Omental fat pad (tissue), 4 donors: ENCODE data around the gene JAKMIP3. TPM values are rescaled to one million over a fixed set of nuclear protein-coding genes. Genes with fewer than 3 reads are reported as not detected.

Source experiments
- ATAC-seq: fragments of 150-250 bp; one replicate; pipeline ENCODE4 v1.9.1; 2016; ENCODE audit warnings: mild to moderate bottlenecking, moderate library complexity; ENCODE audit not compliant: low FRiP score
- DNase-seq: peaks from one replicate; pipeline ENCODE4 v3.0.0-alpha.2; 2019; ENCODE audit warnings: low spot score
- total RNA-seq, 4 donors: library from RNA; depleted of rRNA; stranded (reverse); fragments of >200 nt; gene quantifications; one replicate each; pipeline ENCODE4 v1.1.0, GENCODE V29; 2016
- TF ChIP-seq, protein P1 (sequence below), 3 donors: fragments of 450-650 bp; IDR thresholded peaks; one replicate each; pipeline ENCODE4 v1.5.1; 2016 to 2017; ENCODE audit warnings: antibody characterized with exemption in 3 of 3, mild to moderate bottlenecking in 3 of 3, moderate library complexity in 2 of 3

The JAKMIP3 gene
- total RNA-seq, 4 donors from 2014 or later, result 0.13 to 0.79 (median 0.37) TPM

DNA sequence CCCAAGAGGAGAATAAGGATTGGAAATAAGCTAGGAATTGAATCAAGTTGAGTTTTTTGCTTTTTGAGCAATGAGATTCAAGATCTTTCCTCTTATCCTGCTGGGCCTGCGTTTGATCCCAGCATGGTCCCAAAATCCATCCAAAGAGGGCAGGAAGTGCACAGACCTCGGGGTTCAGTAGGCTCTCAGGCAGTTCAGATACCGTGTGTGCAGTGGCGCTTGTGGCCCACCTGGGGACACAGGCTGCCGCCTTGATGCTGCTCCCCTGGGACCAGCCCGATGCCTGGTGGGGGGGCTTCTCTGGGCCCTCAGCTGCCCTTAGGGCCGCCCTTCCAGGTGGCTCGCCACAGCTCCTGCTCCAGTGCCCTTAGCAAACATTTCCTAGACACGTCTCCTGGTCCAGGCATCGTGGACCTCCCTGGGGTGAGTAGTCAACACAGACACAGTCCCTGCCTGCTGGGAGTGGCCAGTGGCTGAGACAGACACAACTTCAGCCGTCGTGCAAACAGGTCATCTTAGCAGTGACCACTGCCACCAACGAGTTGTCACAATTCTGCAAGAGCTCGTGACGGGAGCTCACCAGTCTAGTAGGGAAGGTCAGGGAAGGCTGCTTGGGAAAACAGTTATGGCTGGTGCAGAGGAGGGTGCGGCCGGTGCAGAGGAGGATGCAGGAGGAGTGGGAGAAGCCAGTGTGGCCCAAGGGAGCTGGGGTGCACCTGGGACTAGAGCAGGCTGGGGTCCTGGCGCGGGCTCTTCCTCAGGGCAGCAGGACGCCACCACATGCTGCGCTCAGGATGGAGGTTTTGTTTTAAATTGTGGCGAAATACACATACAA is 21.7 kb upstream of the JAKMIP3 start:
- no peak for ATAC-seq
- DNase-seq, result no peak
- TF ChIP-seq, protein P1, sequence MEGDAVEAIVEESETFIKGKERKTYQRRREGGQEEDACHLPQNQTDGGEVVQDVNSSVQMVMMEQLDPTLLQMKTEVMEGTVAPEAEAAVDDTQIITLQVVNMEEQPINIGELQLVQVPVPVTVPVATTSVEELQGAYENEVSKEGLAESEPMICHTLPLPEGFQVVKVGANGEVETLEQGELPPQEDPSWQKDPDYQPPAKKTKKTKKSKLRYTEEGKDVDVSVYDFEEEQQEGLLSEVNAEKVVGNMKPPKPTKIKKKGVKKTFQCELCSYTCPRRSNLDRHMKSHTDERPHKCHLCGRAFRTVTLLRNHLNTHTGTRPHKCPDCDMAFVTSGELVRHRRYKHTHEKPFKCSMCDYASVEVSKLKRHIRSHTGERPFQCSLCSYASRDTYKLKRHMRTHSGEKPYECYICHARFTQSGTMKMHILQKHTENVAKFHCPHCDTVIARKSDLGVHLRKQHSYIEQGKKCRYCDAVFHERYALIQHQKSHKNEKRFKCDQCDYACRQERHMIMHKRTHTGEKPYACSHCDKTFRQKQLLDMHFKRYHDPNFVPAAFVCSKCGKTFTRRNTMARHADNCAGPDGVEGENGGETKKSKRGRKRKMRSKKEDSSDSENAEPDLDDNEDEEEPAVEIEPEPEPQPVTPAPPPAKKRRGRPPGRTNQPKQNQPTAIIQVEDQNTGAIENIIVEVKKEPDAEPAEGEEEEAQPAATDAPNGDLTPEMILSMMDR (IDR thresholded peaks at IDR 0.05), result no peak

DNA sequence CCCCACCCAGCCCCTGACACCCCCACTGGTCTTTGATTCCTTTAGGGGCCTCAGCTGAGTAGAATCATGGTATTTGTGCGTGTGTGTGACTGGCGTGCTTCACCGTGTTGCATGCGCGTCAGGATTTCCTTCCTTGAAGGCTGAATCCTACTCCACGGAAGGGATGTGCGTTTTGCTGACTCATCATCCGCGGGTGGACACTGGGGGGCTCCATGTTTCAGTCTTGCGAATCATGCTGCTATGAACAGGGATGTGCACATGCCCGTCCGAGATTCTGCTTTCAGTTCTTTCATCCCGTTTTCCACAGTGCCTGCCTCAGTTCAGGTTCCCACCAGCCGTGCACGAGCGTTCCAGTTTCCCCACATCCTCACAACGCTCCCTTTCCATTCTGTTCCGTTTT is 20.9 kb upstream of the JAKMIP3 start:
- DNase-seq (no peak), ATAC-seq (no peak)
- TF ChIP-seq, protein P1 (IDR thresholded peaks at IDR 0.05), result no peak

DNA sequence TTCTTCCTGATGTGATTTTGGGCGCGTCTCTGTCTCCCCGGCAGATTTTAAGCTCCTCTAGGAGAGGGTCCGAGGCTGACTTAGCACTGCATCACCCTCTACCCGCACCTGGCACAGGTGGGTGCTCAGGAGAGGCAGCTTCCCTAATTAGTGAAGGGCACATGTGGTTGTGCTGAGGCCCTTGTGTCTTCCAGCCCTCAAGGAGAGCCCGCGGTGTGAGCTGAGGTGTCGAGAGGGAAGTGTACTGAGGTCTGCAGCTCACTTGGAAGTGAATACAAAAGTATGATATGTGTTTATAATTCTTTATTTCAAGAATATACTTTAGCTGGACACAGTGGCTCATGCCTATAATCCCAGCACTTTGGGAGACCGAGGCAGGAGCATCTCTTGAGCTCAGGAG is 20.4 kb upstream of the JAKMIP3 start:
- DNase-seq, result no peak

DNA sequence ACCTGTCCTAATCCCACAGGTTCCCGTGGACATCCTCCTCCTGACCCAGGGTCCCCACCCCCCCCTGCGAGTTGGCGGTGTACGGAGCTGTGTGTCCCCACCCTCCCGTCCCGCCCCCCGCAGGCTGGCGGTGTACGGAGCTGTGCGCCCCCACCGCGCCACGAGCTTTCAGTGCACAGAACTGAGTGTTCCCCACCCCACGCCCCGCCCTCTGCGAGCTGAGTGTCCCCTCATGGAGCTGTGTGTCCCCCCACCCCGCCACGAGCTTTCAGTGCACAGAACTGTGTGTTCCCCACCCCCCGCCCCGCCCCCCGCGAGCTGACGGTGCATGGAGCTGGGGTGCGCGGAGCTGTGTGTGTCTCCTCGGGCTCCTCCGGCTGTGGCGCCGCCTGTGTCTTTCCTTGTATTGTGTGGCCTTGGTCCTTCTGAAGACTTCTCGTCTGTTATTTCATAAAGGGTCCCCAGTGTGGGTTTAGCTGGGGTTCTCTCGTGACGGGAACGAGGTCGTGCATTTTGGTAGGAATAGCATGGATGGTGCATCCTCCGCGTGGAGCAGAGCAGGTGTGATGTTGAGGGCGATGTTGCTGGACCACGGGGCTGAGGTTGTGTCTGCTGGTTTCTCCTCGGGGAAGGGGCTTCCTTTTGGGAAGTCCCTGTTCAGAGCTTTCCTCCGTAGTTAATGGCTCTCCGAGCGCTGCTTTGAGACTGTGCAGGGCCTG is 18.0 kb upstream of the JAKMIP3 start:
- DNase-seq, result no peak
- ATAC-seq, result no peak
- TF ChIP-seq, protein P1 (IDR thresholded peaks at IDR 0.05), result no peak

More for the DNA sequence above, 20.4 kb upstream of the JAKMIP3 start:
- TF ChIP-seq, protein P1 (IDR thresholded peaks at IDR 0.05), result no peak
- ATAC-seq, result no peak

DNA sequence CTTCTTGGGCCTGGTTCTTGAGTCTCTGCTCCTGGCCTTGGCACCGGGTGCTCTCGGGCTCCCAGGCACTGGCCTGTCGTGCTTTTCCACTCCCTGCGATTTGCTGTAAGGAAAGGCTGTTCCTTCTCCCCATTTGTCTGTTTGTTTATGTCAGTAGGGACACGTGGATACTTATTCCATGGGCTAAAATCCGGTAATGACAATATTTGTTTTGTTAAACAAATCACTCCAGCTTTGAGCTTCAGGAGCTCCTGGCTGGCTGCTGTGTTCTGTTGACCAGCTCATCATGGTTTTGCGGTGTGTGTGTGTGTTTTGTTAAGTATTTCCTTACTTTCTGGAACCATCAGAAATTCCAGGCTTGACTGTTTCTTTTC is 17.5 kb upstream of the JAKMIP3 start:
- no peak for ATAC-seq
- TF ChIP-seq, protein P1 (IDR thresholded peaks at IDR 0.05), result no peak

DNA sequence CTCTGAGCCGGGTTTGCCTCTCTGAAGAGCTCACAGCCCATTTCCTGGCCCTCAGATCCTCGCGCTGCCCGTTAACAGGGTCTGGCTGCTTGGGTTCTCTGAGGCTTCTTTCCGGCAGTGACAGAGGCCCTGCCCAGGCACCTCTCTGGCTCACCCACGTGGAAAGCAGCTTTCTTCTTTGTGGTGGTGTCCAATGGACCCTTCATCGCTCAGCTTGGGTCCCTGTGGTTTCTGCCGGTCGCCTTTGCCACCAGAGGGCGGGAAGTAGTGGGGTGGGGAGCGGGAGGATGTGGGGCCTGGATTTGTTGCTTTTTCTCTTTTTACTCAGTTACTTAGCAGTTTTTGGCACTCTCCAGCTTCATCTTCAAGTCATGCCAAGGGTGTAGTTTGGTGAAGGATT is 15.6 kb upstream of the JAKMIP3 start:
- TF ChIP-seq, protein P1 (IDR thresholded peaks at IDR 0.05), result no peak
- DNase-seq, result no peak
- ATAC-seq, result no peak

More for the DNA sequence above, 17.5 kb upstream of the JAKMIP3 start:
- DNase-seq, result no peak
